HG03469 (cell line): ENCODE data around the gene LRRC28.

Experiments
- ATAC-seq: cut with Tn5 transposase; IDR thresholded peaks from one replicate; pipeline ENCODE4 v1.9.1; 2021; ENCODE audit warnings: mild to moderate bottlenecking, moderate library complexity, moderate number of reproducible peaks; ENCODE audit not compliant: unreplicated experiment

The LRRC28 gene

DNA sequence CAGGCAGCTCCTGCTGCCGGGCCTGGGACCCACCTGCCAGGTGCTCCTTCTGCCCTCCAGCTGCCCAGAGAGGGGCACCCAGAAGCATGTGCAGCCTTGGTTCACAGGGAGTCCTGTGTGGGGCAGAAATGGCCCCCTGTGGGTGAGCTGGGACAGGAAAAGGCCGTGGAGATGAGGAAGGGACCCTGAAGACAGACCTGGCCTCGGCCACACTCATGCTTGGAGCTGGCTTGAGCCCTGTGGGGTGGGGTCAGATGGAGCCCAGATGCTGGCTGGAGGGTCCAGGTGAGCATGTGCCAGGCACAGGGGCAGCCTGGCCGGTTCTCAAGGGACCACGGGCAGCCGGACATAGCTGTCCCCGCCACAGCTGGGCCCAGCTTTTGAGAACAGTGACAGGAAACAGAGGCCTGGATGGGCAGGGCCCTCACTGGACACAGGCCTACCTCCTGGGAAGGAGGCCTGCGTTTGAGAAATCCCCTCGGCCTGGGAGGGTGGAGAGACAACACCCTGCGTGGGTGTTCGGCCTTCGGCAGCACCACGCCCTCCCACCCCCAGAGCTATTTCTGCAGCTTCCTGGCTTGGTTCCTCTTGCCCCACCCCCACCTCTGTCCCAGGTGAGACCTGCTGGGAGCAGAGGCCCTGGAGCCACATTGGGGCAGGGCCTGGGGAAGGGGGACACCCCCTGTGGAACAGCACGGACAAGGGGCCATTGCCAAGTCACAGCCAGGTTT lies 181.9 kb downstream of the LRRC28 start:
- no peak for ATAC-seq

DNA sequence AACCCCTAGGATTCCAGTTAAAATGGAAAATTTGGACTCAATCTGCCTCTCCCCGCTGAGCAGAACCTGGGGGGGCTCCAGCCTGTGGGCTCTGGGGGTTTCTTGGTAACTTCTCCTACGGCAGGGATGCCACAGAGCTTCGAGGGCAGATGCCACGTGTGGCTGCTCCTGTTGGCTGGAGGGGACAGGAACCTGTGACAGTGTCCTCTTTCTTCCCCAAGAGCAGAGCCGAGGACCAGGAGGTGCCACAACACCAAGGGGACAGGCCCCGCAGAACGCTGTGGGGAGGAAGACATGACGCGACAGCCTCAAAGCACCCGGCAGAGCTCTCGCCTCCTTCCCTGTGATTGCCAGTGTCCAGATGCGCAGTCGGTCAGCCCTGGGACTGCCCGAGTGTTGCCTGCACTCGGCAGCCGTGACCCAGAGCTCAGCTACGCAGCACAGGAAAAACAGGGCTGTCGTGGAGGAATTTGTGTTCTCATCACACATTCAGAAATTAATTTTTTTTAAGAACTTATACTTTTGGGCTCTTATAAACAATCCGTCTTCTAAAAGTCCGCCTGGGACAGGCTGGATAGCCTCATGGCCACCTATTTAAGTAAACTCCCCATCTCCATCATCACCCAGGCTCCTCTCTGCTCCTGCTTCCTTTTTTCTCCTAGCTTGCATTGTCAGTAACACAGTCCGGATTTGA lies 182.6 kb downstream of the LRRC28 start:
- ATAC-seq, result no peak

- ATAC-seq, result no peak
These were observed 183.3 kb downstream of the LRRC28 start for GRCh38 chr15:99434506-99435112.

GRCh38 chr15:99435113-99435695 lies 183.9 kb downstream of the LRRC28 start:
- no peak for ATAC-seq

GRCh38 chr15:99435877-99436541 lies 184.7 kb downstream of the LRRC28 start:
- ATAC-seq, result no peak

- ATAC-seq, result no peak
These were observed 185.4 kb downstream of the LRRC28 start for GRCh38 chr15:99436542-99437314.

DNA sequence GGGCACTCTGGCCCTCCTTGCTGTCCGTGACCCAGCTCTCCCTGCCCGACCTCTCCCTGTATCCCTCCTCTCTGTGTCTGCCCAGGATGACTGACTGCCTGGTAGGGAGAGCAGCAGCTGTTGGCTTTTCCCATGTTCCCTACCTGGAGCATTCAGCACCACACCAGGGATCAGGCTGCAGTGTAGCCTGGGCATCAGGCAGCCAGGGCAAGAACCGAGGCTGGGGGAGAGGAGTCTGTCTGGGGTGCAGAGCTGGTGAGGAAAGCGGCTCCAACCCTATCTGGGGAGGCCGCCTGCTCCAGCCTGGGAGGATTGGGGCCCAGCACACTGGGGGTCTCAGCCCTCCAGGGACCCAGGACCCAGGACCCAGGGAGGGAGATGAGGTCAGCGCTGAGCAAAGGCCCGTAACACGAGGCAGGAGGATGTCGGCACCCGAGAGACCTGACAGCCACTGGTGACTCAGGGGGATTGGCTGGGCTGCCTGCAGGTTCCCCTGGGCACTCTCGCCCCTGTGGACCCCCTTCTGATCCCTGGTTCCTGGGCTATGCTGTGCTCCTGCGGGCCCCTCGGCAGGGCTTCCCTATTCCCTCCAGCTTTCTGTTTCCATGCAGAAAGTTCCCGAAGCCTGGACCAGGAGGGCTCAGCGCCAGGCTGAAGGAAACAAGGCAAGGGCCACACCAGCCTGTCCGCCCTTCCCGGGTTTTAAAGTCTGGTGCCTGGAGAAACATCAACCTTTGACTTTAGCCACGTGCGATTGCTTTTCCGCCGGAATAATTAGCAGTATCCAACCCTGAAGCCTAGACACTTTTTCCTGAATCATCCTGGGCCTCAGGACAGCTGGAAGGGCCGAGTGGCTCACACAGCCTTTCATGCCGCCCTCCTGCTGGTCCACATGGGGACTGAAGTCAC lies 186.3 kb downstream of the LRRC28 start:
- no peak for ATAC-seq

DNA sequence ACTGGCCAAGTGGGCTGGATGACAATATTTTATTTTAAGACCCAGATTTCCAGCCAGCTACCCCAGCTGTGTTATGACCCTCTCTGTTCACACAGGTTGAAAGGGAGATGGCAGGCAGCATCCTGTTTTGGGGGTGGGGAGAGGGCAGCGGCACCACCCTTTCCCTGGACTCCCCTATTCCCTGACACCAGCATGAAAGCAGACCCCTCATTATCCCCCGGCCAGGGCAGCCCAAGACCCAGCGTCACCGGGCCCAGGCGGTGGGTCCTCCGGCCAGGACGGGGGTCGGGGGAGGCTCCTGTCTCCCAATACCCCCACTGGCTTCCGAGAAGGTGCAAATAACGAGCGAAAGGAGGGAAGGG lies 186.9 kb downstream of the LRRC28 start:
- ATAC-seq, result no peak

DNA sequence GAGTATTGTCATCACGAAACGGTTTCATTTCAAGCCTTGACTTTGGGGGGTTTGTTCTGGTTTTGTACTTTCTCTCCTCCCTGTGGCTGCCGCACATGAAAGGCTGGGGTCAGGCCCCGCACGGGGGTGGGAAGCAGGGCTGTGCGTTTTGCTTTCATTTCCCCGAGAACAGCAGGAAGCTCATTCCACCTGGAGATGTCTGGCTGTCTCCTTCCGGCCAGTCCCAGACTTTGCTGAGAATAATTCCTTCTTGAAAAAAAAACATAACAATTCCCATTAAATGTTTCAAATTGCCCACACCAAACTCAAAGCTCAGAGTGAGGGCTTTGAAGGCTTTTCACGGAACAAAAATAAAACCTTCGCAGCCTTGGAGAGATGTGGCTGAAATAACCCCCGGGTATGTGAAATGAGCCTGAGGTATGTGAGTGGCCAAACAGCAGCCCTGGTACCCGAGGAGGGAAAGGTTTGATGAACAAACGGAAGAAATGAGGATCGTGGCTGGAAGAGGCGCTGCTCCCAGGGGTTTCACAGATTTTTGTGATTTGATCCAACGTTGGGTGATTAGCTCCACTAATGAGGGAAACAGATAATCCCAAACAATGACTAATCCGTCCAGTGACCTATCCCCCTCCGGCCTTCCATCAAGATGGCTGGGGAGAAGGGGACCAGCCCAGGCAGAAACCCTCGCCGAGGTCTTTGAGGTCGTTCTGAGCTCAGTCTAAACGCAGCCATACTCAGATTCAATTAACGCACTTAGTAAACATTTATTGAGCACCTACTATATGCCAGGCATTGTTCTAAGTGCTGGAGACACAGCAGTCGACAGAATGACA lies 187.6 kb downstream of the LRRC28 start:
- ATAC-seq, result no peak

DNA sequence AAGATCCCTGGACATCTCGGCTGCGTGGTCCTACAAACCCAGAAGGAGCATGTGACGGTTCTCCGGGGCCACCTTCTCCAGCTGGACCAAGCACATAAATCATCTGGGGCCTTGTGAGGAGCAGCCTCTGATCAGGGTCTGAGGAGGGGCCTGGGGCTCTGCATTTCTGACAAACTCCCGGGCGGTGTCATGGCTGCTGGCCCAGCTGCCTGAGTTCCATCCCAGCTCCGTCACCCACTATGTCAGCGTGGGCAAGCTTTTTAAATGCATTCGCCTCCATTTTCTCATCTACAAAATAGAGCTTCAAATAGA lies 188.2 kb downstream of the LRRC28 start:
- ATAC-seq, result no peak

DNA sequence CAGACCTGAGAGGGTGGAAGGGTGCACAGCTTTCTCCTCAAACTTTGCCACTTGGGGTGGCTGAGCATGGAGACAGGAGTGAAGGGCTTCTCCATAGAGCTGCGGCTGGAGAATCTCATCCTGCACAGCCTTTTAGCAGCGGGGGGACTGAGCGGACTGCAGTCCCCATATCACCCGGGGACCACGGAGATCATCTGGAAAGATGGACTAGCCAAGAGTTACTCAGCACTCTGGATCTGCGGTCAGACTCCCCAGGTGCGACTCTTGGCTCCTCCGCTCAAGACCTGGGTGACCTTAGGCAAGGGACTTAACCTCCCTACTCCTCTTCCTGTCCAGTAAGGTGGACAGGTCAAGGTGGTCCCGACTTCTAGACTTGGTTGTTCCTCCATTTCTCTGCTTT lies 188.7 kb downstream of the LRRC28 start:
- ATAC-seq, result no peak
